Lung (tissue), 12 donors: Measurements from ENCODE around the gene IQSEC1. TPM values are rescaled to one million over a fixed set of nuclear protein-coding genes. Genes with fewer than 3 reads are reported as not detected.
A peak's percentile ranks its signal among the peaks of the same experiment; 100 is the strongest.

Experiments used
- ATAC-seq: fragments of 200-7000 bp; cut with Tn5 transposase; one replicate; pipeline ENCODE4 v1.9.1; 2020; ENCODE audit warnings: moderate number of reproducible peaks; ENCODE audit not compliant: insufficient read depth, low FRiP score
- DNase-seq, 3 donors: peaks; one replicate each; pipeline ENCODE4 v3.0.0-alpha.2; 2013 to 2017
- H3K27ac ChIP-seq, 2 donors: one replicate each; pipeline ENCODE4 v1.5.1; 2013; ENCODE audit warnings: mild to moderate bottlenecking in 2 of 2, moderate library complexity in 2 of 2, control low read depth in 1 of 2, inconsistent platforms in 1 of 2, low read depth in 1 of 2, low read length in 1 of 2
- H3K27me3 ChIP-seq, 3 donors: one replicate each; pipeline ENCODE4 v1.5.1; 2013; ENCODE audit warnings: low read length in 2 of 3; ENCODE audit not compliant: control insufficient read depth in 3 of 3, insufficient read depth in 3 of 3
- H3K36me3 ChIP-seq, 4 donors: one replicate each; pipeline ENCODE4 v1.5.1; 2013; ENCODE audit warnings: low read length in 4 of 4, mild to moderate bottlenecking in 1 of 4, moderate library complexity in 1 of 4; ENCODE audit not compliant: control insufficient read depth in 4 of 4, insufficient read depth in 4 of 4
- H3K4me1 ChIP-seq, 5 donors: one replicate each; pipeline ENCODE4 v1.5.1; 2013; ENCODE audit warnings: low read length in 5 of 5, mild to moderate bottlenecking in 2 of 5, moderate library complexity in 1 of 5; ENCODE audit not compliant: control insufficient read depth in 5 of 5, insufficient read depth in 5 of 5
- H3K4me3 ChIP-seq: one replicate; pipeline ENCODE4 v1.5.1; 2013; ENCODE audit warnings: mild to moderate bottlenecking, control low read depth, moderate library complexity
- H3K9ac ChIP-seq, 2 donors: one replicate each; pipeline ENCODE4 v1.5.1; 2013; ENCODE audit warnings: low read length in 2 of 2, control low read depth in 1 of 2; ENCODE audit not compliant: insufficient read depth in 1 of 2
- H3K9me3 ChIP-seq, 4 donors: one replicate each; pipeline ENCODE4 v1.5.1; 2013; ENCODE audit warnings: low read length in 3 of 4, mild to moderate bottlenecking in 1 of 4, moderate library complexity in 1 of 4; ENCODE audit not compliant: control insufficient read depth in 4 of 4, insufficient read depth in 3 of 4
- WGBS, 2 donors: extraction: QIAGEN DNeasy Blood & Tissue Kit; methylation state at CpG; one replicate each; pipeline ENCODE4 v1.1.7; 2013; 5-methylcytosine and 5-hydroxymethylcytosine counted together
- polyA plus RNA-seq, 2 donors: library from polyadenylated mRNA; stranded (reverse); fragments of 200-250 nt; gene quantifications; one replicate each; pipeline ENCODE4 v1.2.1, GENCODE V29; 2013
- total RNA-seq, 2 donors: library from RNA; depleted of rRNA in 1 of 2; stranded (reverse); fragments of >200 nt in 1 of 2; gene quantifications; one replicate each; pipeline ENCODE4 v1.2.1, GENCODE V29; 2014 to 2021
- TF ChIP-seq, protein P1 (sequence below): IDR thresholded peaks from 2 replicates; pipeline ENCODE4 v1.5.1; 2012; ENCODE audit warnings: mild to moderate bottlenecking; ENCODE audit errors: control extremely low read depth, extremely low read depth
- donor health status: control.
- donor health status: control.
- donor health status: Bipolar disorder and iron deficiency.
- donor health status: healthy.
- donor health status: DM: yes; HTN: yes; CAD: no.

Gene IQSEC1
- total and polyA plus RNA-seq, 4 donors, result 13.9 to 69.1 (median 31.1) TPM

DNA sequence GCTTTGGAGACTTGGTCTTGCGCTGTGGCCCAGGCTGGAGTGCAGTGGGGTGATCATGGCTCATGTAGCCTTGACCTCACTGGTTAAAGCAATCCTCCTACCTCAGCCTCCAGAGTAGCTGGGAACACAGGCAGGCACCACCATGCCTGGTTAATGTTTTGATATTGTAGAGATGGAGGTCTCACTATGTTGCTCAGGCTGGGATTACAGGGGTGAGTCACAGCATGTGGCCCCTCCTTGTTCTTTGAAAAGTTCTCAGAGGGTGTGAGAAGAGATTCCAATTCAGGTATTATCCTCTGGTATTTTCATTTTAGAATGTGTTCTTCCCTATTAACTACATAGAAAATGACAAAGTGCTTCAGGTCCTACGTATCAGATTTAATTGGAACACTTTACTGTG, 180.0 kb downstream of the IQSEC1 start:
- 78 to 88% methylated on average over 2 of the region's 2 CpGs for WGBS, 2 donors
- ATAC-seq (no peak), DNase-seq (no peak)
- no peak overlapping the region for H3K9ac ChIP-seq
- H3K9me3 ChIP-seq, result no peaks in the 10 kb centered on the region
- peaks cover 0 to 5% (median 0%) of the 10 kb centered on the region in 4 donors for H3K36me3 ChIP-seq
- H3K27me3 ChIP-seq, result peaks cover 0 to 6% (median 0%) of the 10 kb centered on the region in 3 donors
- no peak overlapping the region for H3K27ac ChIP-seq
- peaks cover 3 to 9% (median 5%) of the 10 kb centered on the region in 5 donors for H3K4me1 ChIP-seq
- H3K4me3 ChIP-seq, result no peak overlapping the region
- TF ChIP-seq, protein P1, sequence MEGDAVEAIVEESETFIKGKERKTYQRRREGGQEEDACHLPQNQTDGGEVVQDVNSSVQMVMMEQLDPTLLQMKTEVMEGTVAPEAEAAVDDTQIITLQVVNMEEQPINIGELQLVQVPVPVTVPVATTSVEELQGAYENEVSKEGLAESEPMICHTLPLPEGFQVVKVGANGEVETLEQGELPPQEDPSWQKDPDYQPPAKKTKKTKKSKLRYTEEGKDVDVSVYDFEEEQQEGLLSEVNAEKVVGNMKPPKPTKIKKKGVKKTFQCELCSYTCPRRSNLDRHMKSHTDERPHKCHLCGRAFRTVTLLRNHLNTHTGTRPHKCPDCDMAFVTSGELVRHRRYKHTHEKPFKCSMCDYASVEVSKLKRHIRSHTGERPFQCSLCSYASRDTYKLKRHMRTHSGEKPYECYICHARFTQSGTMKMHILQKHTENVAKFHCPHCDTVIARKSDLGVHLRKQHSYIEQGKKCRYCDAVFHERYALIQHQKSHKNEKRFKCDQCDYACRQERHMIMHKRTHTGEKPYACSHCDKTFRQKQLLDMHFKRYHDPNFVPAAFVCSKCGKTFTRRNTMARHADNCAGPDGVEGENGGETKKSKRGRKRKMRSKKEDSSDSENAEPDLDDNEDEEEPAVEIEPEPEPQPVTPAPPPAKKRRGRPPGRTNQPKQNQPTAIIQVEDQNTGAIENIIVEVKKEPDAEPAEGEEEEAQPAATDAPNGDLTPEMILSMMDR, result no peak

DNA sequence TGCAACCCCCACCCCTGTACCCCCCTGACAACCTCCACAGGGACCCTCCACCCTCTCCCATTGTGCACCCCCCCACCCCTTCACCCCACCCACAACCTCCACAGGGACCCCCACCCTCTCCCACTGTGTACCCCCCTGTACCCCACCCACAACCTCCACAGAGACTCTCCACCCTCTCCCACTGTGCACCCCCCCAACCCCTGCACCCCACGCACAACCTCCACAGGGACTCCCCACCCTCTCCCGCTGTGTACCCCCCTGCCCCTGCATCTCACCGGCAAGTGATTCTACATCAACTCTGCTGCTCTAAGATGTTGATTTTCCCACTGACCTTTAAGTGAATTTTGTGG, 180.4 kb downstream of the IQSEC1 start:
- no peak for ATAC-seq
- peaks cover 0 to 6% (median 0%) of the 10 kb centered on the region in 3 donors for H3K27me3 ChIP-seq
- H3K9ac ChIP-seq, result no peak overlapping the region
- H3K4me3 ChIP-seq, result no peak overlapping the region
- H3K36me3 ChIP-seq, result peaks cover 0 to 1% (median 0%) of the 10 kb centered on the region in 4 donors
- H3K27ac ChIP-seq, result no peak overlapping the region
- WGBS, 2 donors, result 54 to 56% methylated on average over 3 of the region's 3 CpGs
- H3K4me1 ChIP-seq, result peaks cover 3 to 5% (median 4%) of the 10 kb centered on the region in 5 donors
- DNase-seq, result no peak
- H3K9me3 ChIP-seq, result no peaks in the 10 kb centered on the region
- TF ChIP-seq, protein P1, result no peak

DNA sequence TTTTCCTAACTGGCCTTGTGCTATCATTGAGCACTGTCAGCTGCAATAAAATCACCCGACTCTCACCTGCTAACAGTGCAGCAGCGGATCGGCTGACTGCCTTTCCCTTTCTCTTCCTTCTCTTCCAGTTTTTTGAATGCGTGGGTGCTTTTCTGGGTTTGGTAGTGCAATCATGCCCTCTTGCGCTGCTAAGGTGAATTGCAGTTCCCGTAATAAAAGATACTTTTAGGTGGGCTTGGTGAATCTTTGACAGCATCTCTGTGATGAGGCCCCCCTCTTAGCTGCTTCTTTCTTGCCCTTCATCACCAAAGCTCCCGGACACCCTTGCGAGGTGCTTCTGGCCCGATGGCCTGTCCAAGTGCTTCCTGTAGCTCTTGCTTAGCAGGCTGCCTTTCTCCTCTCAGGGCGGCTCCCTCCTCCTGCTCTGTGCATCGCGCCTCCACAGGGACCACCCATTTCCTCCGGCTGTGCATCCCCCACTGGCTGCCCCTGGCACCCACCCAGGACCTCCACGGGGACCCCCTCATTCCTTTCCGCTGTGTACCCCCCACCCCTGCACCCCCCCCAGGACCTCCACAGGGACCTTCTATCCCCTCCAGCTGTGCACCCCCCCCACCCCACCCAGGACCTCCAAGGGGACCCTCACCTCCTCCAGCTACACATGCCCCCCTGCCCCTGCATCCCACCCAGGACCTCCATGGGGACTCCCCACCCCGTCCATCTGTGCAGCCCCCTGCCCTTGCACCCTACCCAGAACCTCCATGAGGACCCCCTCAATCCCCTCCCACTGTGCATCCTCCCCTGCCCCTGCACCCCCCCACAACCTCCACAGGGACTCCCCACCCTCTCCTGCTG, 181.0 kb downstream of the IQSEC1 start:
- Histone ChIP-seq H3K9ac (no peak overlapping the region), H3K27ac (no peak overlapping the region), H3K4me1 (peaks cover 3 to 5% (median 3%) of the 10 kb centered on the region in 5 donors), H3K9me3 (no peaks in the 10 kb centered on the region), H3K36me3 (no peaks in the 10 kb centered on the region), H3K4me3 (no peak overlapping the region), H3K27me3 (peaks cover 0 to 10% (median 0%) of the 10 kb centered on the region in 3 donors)
- 12 to 14% methylated on average over 16 of the region's 16 CpGs for WGBS, 2 donors
- TF ChIP-seq, protein P1, result peak; percentile 90
- DNase-seq, result peak; percentile 58 to 78 (median 77)
- peak; percentile 51 for ATAC-seq
